ENCODE data around the gene PEAR1.

Gene PEAR1

DNA sequence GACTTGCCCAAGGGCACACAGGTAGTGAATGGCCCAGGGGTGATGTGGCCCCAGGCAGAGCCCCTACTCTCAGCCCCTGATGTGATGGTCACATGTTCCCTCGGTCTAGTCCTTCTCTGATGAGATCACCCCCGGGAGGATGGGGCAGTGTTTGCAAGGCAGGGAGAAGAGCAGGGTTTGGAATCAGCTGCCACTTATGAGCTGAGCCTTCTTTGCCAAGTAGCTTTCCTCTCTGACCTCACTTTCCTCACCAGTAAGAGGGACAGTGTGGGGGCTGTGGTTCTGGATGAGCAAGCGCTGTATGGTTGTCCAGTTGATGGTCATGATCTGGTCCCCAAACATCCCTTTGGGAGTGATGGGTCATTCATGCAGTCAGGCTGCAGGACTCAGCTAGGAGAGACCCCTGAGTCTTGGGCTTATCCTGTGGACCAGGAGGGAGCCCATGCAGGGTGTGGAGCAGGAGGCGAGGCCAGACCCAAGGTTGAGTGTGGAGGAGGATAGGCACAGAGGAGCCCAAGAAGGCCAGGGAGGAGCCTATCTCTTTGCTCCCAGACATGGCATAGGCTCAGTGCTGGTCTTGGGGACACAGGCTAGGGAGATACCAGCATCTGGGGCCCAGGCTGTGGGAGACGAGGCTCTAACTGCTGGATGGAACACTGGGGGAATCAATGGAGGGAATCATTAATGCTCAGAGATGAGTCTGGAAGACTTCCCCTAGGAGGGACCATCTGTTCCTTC is 15.9 kb upstream of the PEAR1 start:
- TF ChIP-seq TEAD4 (IDR thresholded peaks at IDR 0.05) (no peak), TAF1 (IDR thresholded peaks at IDR 0.05; ENCODE audit: low read depth) (no peak), RAD21 (IDR thresholded peaks at IDR 0.05; ENCODE audit: low read depth) (no peak), YY1 (IDR thresholded peaks at IDR 0.05; ENCODE audit: low read depth) (no peak), CREB1 (IDR thresholded peaks at IDR 0.05; ENCODE audit: low read depth) (no peak), CEBPB (IDR thresholded peaks at IDR 0.05) (no peak), EGR1 (IDR thresholded peaks at IDR 0.05) (no peak), FOXM1 (IDR thresholded peaks at IDR 0.05; ENCODE audit: borderline replicate concordance, low read depth) (no peak), ZBTB7A (IDR thresholded peaks at IDR 0.05; ENCODE audit: low read depth) (no peak), NFIC (IDR thresholded peaks at IDR 0.05) (no peak), EP300 (IDR thresholded peaks at IDR 0.05; ENCODE audit: borderline replicate concordance) (no peak), TCF12 (IDR thresholded peaks at IDR 0.05; ENCODE audit: low read depth) (no peak)
- TF ChIP-seq, protein P1, sequence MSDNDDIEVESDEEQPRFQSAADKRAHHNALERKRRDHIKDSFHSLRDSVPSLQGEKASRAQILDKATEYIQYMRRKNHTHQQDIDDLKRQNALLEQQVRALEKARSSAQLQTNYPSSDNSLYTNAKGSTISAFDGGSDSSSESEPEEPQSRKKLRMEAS (IDR thresholded peaks at IDR 0.05): no peak
- TF ChIP-seq, protein P2, sequence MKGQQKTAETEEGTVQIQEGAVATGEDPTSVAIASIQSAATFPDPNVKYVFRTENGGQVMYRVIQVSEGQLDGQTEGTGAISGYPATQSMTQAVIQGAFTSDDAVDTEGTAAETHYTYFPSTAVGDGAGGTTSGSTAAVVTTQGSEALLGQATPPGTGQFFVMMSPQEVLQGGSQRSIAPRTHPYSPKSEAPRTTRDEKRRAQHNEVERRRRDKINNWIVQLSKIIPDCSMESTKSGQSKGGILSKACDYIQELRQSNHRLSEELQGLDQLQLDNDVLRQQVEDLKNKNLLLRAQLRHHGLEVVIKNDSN (IDR thresholded peaks at IDR 0.05): no peak
- TF ChIP-seq, protein P3, sequence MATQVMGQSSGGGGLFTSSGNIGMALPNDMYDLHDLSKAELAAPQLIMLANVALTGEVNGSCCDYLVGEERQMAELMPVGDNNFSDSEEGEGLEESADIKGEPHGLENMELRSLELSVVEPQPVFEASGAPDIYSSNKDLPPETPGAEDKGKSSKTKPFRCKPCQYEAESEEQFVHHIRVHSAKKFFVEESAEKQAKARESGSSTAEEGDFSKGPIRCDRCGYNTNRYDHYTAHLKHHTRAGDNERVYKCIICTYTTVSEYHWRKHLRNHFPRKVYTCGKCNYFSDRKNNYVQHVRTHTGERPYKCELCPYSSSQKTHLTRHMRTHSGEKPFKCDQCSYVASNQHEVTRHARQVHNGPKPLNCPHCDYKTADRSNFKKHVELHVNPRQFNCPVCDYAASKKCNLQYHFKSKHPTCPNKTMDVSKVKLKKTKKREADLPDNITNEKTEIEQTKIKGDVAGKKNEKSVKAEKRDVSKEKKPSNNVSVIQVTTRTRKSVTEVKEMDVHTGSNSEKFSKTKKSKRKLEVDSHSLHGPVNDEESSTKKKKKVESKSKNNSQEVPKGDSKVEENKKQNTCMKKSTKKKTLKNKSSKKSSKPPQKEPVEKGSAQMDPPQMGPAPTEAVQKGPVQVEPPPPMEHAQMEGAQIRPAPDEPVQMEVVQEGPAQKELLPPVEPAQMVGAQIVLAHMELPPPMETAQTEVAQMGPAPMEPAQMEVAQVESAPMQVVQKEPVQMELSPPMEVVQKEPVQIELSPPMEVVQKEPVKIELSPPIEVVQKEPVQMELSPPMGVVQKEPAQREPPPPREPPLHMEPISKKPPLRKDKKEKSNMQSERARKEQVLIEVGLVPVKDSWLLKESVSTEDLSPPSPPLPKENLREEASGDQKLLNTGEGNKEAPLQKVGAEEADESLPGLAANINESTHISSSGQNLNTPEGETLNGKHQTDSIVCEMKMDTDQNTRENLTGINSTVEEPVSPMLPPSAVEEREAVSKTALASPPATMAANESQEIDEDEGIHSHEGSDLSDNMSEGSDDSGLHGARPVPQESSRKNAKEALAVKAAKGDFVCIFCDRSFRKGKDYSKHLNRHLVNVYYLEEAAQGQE (IDR thresholded peaks at IDR 0.05; ENCODE audit: low read depth): no peak

DNA sequence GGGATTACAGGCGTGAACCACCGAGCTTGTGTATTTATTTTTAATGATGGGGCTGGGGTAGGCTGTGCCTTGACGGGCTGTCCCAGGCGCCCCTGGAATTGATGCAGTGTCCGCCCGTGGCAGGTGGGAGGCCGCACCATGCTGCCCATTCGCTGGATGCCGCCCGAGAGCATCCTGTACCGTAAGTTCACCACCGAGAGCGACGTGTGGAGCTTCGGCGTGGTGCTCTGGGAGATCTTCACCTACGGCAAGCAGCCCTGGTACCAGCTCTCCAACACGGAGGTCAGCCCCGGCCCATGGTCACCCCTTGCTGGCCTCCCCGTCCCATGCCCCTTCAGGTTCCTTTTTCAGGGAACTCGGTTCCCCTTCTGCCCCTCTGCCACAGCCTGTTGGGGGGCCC is 13.6 kb upstream of the PEAR1 start:
- TF ChIP-seq EP300 (IDR thresholded peaks at IDR 0.05; ENCODE audit: borderline replicate concordance): no peak
- TF ChIP-seq ZBTB7A (IDR thresholded peaks at IDR 0.05; ENCODE audit: low read depth): no peak
- no peak for TF ChIP-seq RAD21 (IDR thresholded peaks at IDR 0.05; ENCODE audit: low read depth)
- TF ChIP-seq, protein P2 (IDR thresholded peaks at IDR 0.05): no peak
- no peak for TF ChIP-seq YY1 (IDR thresholded peaks at IDR 0.05; ENCODE audit: low read depth)
- no peak for TF ChIP-seq EGR1 (IDR thresholded peaks at IDR 0.05)
- TF ChIP-seq, protein P3 (IDR thresholded peaks at IDR 0.05; ENCODE audit: low read depth): no peak
- no peak for TF ChIP-seq FOXM1 (IDR thresholded peaks at IDR 0.05; ENCODE audit: borderline replicate concordance, low read depth)
- no peak for TF ChIP-seq TCF12 (IDR thresholded peaks at IDR 0.05; ENCODE audit: low read depth)
- TF ChIP-seq TAF1 (IDR thresholded peaks at IDR 0.05; ENCODE audit: low read depth): no peak
- TF ChIP-seq TEAD4 (IDR thresholded peaks at IDR 0.05): no peak
- TF ChIP-seq NFIC (IDR thresholded peaks at IDR 0.05): no peak
- TF ChIP-seq, protein P1 (IDR thresholded peaks at IDR 0.05): no peak
- no peak for TF ChIP-seq CEBPB (IDR thresholded peaks at IDR 0.05)
- TF ChIP-seq CREB1 (IDR thresholded peaks at IDR 0.05; ENCODE audit: low read depth): no peak

DNA sequence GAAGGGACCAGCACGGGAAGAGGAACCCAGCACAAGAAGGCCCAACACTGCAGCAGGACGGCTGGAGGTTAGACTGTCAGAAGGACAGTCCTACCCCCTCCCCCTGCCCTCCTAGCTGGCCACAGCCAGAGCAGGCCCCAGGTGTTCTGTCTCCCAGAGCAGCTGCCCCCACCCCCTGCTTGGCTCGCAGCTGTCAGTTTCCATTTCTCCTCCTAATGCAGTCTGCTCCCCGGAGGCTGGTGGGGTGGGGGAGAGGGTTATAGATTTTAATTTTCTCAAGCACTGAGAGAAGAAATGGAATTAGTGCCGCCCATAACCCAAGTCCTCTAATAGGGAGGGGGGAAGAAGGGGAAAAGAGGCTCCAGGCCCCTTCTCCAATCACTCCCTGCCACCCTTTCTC is 13.0 kb upstream of the PEAR1 start:
- TF ChIP-seq ZBTB7A (IDR thresholded peaks at IDR 0.05; ENCODE audit: low read depth): no peak
- no peak for TF ChIP-seq CEBPB (IDR thresholded peaks at IDR 0.05)
- no peak for TF ChIP-seq TCF12 (IDR thresholded peaks at IDR 0.05; ENCODE audit: low read depth)
- TF ChIP-seq, protein P3 (IDR thresholded peaks at IDR 0.05; ENCODE audit: low read depth): no peak
- TF ChIP-seq FOXM1 (IDR thresholded peaks at IDR 0.05; ENCODE audit: borderline replicate concordance, low read depth): no peak
- TF ChIP-seq CREB1 (IDR thresholded peaks at IDR 0.05; ENCODE audit: low read depth): no peak
- no peak for TF ChIP-seq EGR1 (IDR thresholded peaks at IDR 0.05)
- TF ChIP-seq TAF1 (IDR thresholded peaks at IDR 0.05; ENCODE audit: low read depth): no peak
- TF ChIP-seq, protein P2 (IDR thresholded peaks at IDR 0.05): no peak
- TF ChIP-seq NFIC (IDR thresholded peaks at IDR 0.05): no peak
- TF ChIP-seq RAD21 (IDR thresholded peaks at IDR 0.05; ENCODE audit: low read depth): no peak
- TF ChIP-seq, protein P1 (IDR thresholded peaks at IDR 0.05): no peak
- TF ChIP-seq YY1 (IDR thresholded peaks at IDR 0.05; ENCODE audit: low read depth): no peak
- TF ChIP-seq TEAD4 (IDR thresholded peaks at IDR 0.05): no peak
- no peak for TF ChIP-seq EP300 (IDR thresholded peaks at IDR 0.05; ENCODE audit: borderline replicate concordance)
